ENCODE results near the gene ANKRD22.

DNA sequence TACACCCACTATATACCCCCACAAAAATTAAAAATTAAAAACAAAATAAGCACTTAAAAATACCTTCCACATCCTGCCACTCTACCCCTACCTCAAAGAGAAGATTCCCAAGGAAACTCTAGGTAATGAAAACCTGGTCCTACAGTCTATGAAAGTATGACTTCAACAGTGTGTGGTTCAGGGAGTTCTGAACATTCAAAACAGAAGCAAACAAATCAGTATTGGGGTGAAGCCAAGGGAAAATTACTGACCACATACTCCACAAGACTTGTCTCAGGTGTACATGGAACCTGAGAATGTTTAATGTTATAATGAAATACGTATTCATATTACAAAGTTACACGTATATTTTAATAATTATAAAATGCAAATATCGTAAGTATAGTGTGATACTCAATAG, 69.4 kb downstream of the ANKRD22 start:
- TF ChIP-seq CTCF (IDR thresholded peaks at IDR 0.05; ENCODE audit: control extremely low read depth in 1 of 3, insufficient read depth in 1 of 3, low read depth in 1 of 3, low read length in 3 of 3) (no peak), POLR2A (IDR thresholded peaks at IDR 0.05; ENCODE audit: control extremely low read depth in 1 of 2, low read depth in 2 of 2, low read length in 2 of 2) (no peak), USF2 (IDR thresholded peaks at IDR 0.05; ENCODE audit: low read length) (no peak), JUND (IDR thresholded peaks at IDR 0.05; ENCODE audit: low read length) (no peak)
